ENCODE results near the gene COX7A2L. TPM values are rescaled to one million over a fixed set of nuclear protein-coding genes. Genes with fewer than 3 reads are reported as not detected.
A peak's percentile ranks its signal among the peaks of the same experiment; 100 is the strongest.

The COX7A2L gene
- total RNA-seq, 1 experiment from 2014 or later: 132 TPM

DNA sequence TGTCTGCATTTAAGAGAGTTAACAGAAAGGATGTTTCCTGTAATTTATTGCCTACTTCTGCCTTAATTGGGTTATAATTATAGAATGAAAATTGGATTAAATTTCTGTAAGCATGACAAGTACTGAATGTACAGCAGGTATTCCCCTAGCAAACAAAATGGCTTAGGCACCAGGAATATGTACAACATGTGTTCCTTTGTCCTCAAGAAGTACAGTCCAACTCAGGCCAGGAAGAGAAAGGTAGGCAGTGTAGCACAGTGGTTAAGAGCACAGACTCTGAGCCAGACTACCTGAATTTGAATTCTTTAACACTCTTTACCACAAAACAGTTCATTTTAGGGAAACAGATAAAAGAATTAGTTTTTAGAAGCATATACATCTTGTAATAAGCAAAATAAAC, 43.1 kb downstream of the COX7A2L start:
- DNase-seq (ENCODE audit: low read depth, low spot score) (no peak), ATAC-seq (no peak)
- Histone ChIP-seq H3K27ac (ENCODE audit: low read length) (no peak overlapping the region), H3K36me3 (ENCODE audit: control insufficient read depth, insufficient read depth, low read length) (peaks cover 21% of the 10 kb centered on the region), H3K4me1 (ENCODE audit: control insufficient read depth, insufficient read depth, low read length) (no peaks in the 10 kb centered on the region), H3K9me3 (ENCODE audit: control insufficient read depth, insufficient read depth, low read depth, low read length) (no peaks in the 10 kb centered on the region), H3K27me3 (ENCODE audit: control insufficient read depth, insufficient read depth, low read length) (no peaks in the 10 kb centered on the region), H3K4me3 (ENCODE audit: low read depth in 2 of 2, low read length in 2 of 2) (no peak overlapping the region)
- POLR2A ChIA-PET: no interaction called here
- TF ChIP-seq REST (IDR thresholded peaks at IDR 0.05; ENCODE audit: insufficient read depth in 1 of 2, low read depth in 2 of 2, low read length in 1 of 2) (no peak), CTCF (IDR thresholded peaks at IDR 0.05) (no peak), TCF7L2 (IDR thresholded peaks at IDR 0.05; ENCODE audit: low read depth, low read length) (no peak), POLR2AphosphoS5 (IDR thresholded peaks at IDR 0.05; ENCODE audit: low read depth, low read length) (no peak), SIN3A (IDR thresholded peaks at IDR 0.05; ENCODE audit: borderline replicate concordance, insufficient read depth, low read depth, low read length) (no peak)
- BruUV-seq (replicated peaks): TSS peak; percentile 2
- in situ Hi-C loops (cut with HindIII; ENCODE audit: low pct_unique_long_range_greater_than_20kb, low sequenced_read_pairs) (no loop called here), intact Hi-C loops (cut with micrococcal nuclease; ENCODE audit: unreplicated experiment) (no loop called here)
- CTCF ChIA-PET: no interaction called here

GRCh38 chr2:42317486-42317885, 43.5 kb downstream of the COX7A2L start:
- Histone ChIP-seq H3K4me3 (ENCODE audit: low read depth in 2 of 2, low read length in 2 of 2) (no peak overlapping the region), H3K4me1 (ENCODE audit: control insufficient read depth, insufficient read depth, low read length) (no peaks in the 10 kb centered on the region), H3K27me3 (ENCODE audit: control insufficient read depth, insufficient read depth, low read length) (no peaks in the 10 kb centered on the region), H3K36me3 (ENCODE audit: control insufficient read depth, insufficient read depth, low read length) (peaks cover 21% of the 10 kb centered on the region), H3K9me3 (ENCODE audit: control insufficient read depth, insufficient read depth, low read depth, low read length) (no peaks in the 10 kb centered on the region), H3K27ac (ENCODE audit: low read length) (no peak overlapping the region)
- ChIA-PET CTCF (no interaction called here), POLR2A (no interaction called here)
- in situ Hi-C loops (cut with HindIII; ENCODE audit: low pct_unique_long_range_greater_than_20kb, low sequenced_read_pairs): no loop called here
- intact Hi-C loops (cut with micrococcal nuclease; ENCODE audit: unreplicated experiment): no loop called here
- DNase-seq (ENCODE audit: low read depth, low spot score) (no peak), ATAC-seq (no peak)
- no TSS peak for BruUV-seq (replicated peaks)
- TF ChIP-seq CTCF (IDR thresholded peaks at IDR 0.05) (no peak), POLR2AphosphoS5 (IDR thresholded peaks at IDR 0.05; ENCODE audit: low read depth, low read length) (no peak), TCF7L2 (IDR thresholded peaks at IDR 0.05; ENCODE audit: low read depth, low read length) (no peak), REST (IDR thresholded peaks at IDR 0.05; ENCODE audit: insufficient read depth in 1 of 2, low read depth in 2 of 2, low read length in 1 of 2) (no peak), SIN3A (IDR thresholded peaks at IDR 0.05; ENCODE audit: borderline replicate concordance, insufficient read depth, low read depth, low read length) (no peak)

Measured in Panc1 (cell line).